Common myeloid progenitor, CD34-positive (primary cell): ENCODE results near the gene PKDCC.

Experiments
- CTCF ChIA-PET: fragments of 350-600 bp; sonication (Branson Sonifier 250); formaldehyde crosslinking; loops from one replicate; lab custom pipeline; 2021; ENCODE audit warnings: antibody characterized with exemption; lab: Charles Lee
- POLR2A ChIA-PET: fragments of 350-600 bp; sonication (Branson Sonifier 250); formaldehyde crosslinking; loops from one replicate; lab custom pipeline; 2021; ENCODE audit warnings: antibody characterized with exemption; lab: Charles Lee
- DNase-seq, 3 donors: peaks; one replicate each; pipeline versions ENCODE4 v3.0.0 to v3.0.0-alpha.2; 2013
- H3K27ac ChIP-seq, 2 experiments: 1 replicate in 1 of 2; 2 replicates in 1 of 2; pipeline ENCODE4 v1.7.0; 2013; ENCODE audit warnings: inconsistent platforms in 2 of 2, low read length in 2 of 2, mild to moderate bottlenecking in 2 of 2, low read depth in 1 of 2, moderate library complexity in 1 of 2; ENCODE audit not compliant: severe bottlenecking in 2 of 2, insufficient read depth in 1 of 2, poor library complexity in 1 of 2
- H3K27me3 ChIP-seq, 5 experiments: replicated peaks in 2 of 5; 1 replicate in 3 of 5; 2 replicates in 2 of 5; pipeline versions ENCODE4 v1.6.1 to v1.7.0; 2013; ENCODE audit warnings: low read length in 4 of 5, mild to moderate bottlenecking in 2 of 5, moderate library complexity in 2 of 5, inconsistent platforms in 1 of 5; ENCODE audit not compliant: insufficient read depth in 5 of 5, control insufficient read depth in 4 of 5
- H3K36me3 ChIP-seq, 4 experiments: 1 replicate in 2 of 4; 2 replicates in 2 of 4; pipeline versions ENCODE4 v1.6.1 to v1.7.0; 2013; ENCODE audit warnings: low read length in 3 of 4, control low read depth in 1 of 4, mild to moderate bottlenecking in 1 of 4; ENCODE audit not compliant: control insufficient read depth in 4 of 4, insufficient read depth in 4 of 4
- H3K4me1 ChIP-seq, 4 experiments: 1 replicate in 3 of 4; 2 replicates in 1 of 4; pipeline versions ENCODE4 v1.6.1 to v1.7.1; 2013; ENCODE audit warnings: low read length in 3 of 4, mild to moderate bottlenecking in 3 of 4, control low read depth in 1 of 4, inconsistent platforms in 1 of 4, moderate library complexity in 1 of 4; ENCODE audit not compliant: control insufficient read depth in 4 of 4, insufficient read depth in 4 of 4; ENCODE audit errors: control extremely low read depth in 1 of 4
- H3K4me3 ChIP-seq, 7 experiments: 1 replicate in 4 of 7; 2 replicates in 3 of 7; pipeline versions ENCODE4 v1.5.1 to v1.7.0; 2013; ENCODE audit warnings: mild to moderate bottlenecking in 7 of 7, low read length in 6 of 7, moderate library complexity in 6 of 7, inconsistent platforms in 2 of 7, low read depth in 2 of 7, control low read depth in 1 of 7; ENCODE audit not compliant: insufficient read depth in 4 of 7, control insufficient read depth in 1 of 7; ENCODE audit errors: extremely low read depth in 1 of 7
- H3K9me3 ChIP-seq, 5 experiments: 1 replicate in 4 of 5; 2 replicates in 1 of 5; pipeline versions ENCODE4 v1.6.1 to v1.7.1; 2013; ENCODE audit warnings: low read length in 4 of 5, mild to moderate bottlenecking in 2 of 5, inconsistent platforms in 1 of 5, low read depth in 1 of 5, moderate library complexity in 1 of 5; ENCODE audit not compliant: control insufficient read depth in 4 of 5, insufficient read depth in 2 of 5; ENCODE audit errors: control extremely low read depth in 1 of 5
- WGBS: methylation state at CpG from one replicate; pipeline ENCODE4 v1.1.5; 2013; ENCODE audit not compliant: insufficient coverage; 5-methylcytosine and 5-hydroxymethylcytosine counted together

Gene PKDCC

DNA sequence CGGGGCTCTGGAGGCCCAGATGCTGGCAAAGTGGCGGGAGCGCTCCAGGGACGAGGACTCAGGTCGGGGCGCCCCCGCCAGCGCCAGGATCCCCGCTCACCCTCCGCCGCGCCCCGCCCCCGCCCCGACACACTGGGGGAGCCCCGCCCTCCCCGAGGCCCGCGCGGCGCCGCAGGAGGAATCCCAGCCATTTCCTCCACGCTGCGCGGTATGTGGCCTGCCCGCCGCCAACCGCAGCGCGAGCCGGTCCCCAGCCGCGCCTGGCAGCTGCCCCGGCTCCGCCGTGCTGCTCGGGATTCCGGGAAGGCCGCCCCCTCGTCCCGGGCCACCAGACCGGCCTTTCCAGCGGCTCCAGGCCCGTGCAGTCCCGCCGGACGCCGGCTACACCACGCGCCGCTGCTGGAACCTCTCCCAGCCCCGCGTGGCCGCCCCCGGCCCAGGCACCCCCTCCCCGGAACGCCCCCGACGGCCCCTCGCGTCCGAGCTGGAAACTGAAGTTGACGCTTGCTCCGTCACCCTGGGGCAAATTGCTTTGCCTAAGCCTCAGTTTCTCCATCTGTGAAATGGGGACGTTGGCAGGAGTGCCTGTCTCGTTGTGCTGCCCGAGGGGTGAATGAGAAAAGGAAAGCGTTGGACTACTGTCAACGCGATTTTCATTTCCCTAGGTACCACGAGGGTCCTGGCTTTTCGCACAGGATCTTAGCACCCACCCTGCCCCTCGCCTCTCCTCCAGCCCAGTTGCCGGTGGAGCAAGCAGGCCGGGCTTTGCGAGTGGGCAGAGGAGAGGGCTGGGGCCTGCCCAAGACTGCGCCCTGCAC lies 53.6 kb downstream of the PKDCC start:
- CTCF ChIA-PET, result interaction anchor here (1.4 kb wide), 1 partner anchor 70 kb away, joined by 4 read pairs; no protein-coding TSS in a partner anchor

DNA sequence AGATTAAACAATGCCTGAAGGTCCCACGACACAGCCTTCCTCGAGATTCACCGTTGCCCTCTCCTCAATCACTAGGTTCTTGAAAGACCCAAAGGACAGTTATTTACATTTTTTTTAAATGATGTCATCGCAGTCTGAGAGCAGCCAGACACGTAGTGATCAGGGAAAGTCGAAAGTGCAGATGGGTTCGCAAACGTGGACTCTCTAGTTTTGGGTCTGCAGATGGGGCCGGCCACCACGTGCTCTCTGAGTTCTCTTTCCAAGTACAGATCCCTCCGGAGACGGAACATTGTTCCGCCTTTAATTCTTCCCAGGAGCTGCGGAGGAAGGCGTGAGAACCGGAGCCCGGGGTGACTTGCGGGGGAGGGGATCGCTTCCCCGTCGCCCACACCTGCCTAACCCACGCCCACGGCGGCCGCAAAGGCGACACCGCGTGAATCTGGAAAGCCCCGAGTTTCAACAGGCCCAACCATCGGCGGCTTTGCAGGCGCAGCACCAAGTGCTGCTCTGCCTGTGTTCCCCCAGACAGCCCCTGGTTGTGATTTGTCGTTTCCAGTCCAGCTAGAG lies 54.3 kb downstream of the PKDCC start:
- ChIA-PET CTCF (interaction anchor here (1.4 kb wide), 1 partner anchor 69 kb away, joined by 4 read pairs; no protein-coding TSS in a partner anchor), POLR2A (interaction anchor here (1.0 kb wide), 1 partner anchor 40 kb away, joined by 5 read pairs; no protein-coding TSS in a partner anchor)
- DNase-seq, result peak; percentile 82 to 97 (median 97)
- Histone ChIP-seq H3K27ac (peak overlapping the region; percentile 22 to 36), H3K4me1 (peaks cover 5 to 51% (median 34%) of the 10 kb centered on the region in 4 experiments), H3K27me3 (peaks cover 0 to 31% (median 6%) of the 10 kb centered on the region in 5 experiments), H3K4me3 (peak overlapping the region in 5 of 7 experiments; percentile 11 to 63 (median 58)), H3K9me3 (peaks cover 0 to 7% (median 0%) of the 10 kb centered on the region in 5 experiments), H3K36me3 (no peaks in the 10 kb centered on the region)
- WGBS, result under 1% methylated on average over 26 of the region's 33 CpGs

More for the DNA sequence above, 53.6 kb downstream of the PKDCC start:
- peak; percentile 46 to 73 (median 64) for DNase-seq
- H3K27ac ChIP-seq, result peak overlapping the region; percentile 22 to 36
- peak overlapping the region in 5 of 7 experiments; percentile 11 to 63 (median 58) for H3K4me3 ChIP-seq
- peaks cover 0 to 24% (median 2%) of the 10 kb centered on the region in 5 experiments for H3K27me3 ChIP-seq
- H3K9me3 ChIP-seq, result peaks cover 0 to 7% (median 0%) of the 10 kb centered on the region in 5 experiments
- H3K4me1 ChIP-seq, result peaks cover 5 to 51% (median 34%) of the 10 kb centered on the region in 4 experiments
- no peaks in the 10 kb centered on the region for H3K36me3 ChIP-seq
- POLR2A ChIA-PET, result no interaction called here
- WGBS, result 6% methylated on average over 52 of the region's 77 CpGs

DNA sequence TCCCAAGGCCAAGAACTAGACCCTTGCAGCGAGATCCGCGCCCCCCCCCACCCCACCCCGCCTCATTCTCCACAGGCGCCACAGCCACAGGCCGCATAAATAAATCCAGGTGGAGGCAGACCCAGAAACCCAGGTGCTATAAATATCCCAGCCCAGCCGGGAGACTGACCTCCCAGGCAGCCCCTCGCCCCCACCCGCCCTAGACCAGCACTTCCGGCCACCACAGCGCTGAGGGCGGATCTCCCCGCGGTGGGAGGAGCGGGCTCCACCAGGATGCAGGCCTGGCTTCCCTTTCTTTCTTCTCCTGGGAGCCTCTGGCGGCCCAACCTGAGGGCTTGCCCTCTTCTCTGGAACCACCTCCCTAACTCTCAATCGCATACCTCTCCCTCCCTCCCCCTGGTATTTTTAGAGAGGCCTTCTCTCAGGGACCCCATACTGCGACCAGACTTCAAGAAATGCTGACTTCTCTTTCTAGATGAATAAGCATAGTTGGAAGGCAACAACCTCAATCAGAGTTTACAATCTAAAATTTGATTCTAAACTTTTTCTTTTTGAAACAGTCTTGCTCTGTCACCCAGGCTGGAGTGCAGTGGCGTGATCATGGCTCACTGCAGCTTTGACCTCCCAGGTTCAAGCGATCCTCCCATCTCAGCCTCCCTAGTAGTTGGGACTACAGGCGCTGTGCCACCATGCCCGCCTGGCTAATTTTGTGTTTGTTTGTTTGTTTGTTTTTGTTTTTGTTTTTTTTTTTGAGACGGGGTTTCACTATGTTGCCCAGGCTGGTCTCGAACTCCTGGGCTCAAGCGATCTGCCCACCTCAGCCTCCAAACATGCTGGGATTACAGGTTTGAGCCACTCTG lies 55.0 kb downstream of the PKDCC start:
- peak in 2 of 3 donors; percentile 54 to 63 for DNase-seq
- Histone ChIP-seq H3K27me3 (peaks cover 0 to 38% (median 11%) of the 10 kb centered on the region in 5 experiments), H3K27ac (no peak overlapping the region), H3K4me3 (peak overlapping the region in 2 of 7 experiments; percentile 16 to 63), H3K4me1 (peaks cover 5 to 51% (median 34%) of the 10 kb centered on the region in 4 experiments), H3K9me3 (peaks cover 0 to 7% (median 0%) of the 10 kb centered on the region in 5 experiments), H3K36me3 (no peaks in the 10 kb centered on the region)
- ChIA-PET POLR2A (interaction anchor here (1.0 kb wide), 1 partner anchor 39 kb away, joined by 5 read pairs; no protein-coding TSS in a partner anchor), CTCF (interaction anchor here (1.4 to 3.8 kb wide), 2 partner anchors 26 to 69 kb away, joined by 4 to 13 read pairs; no protein-coding TSS in a partner anchor)
- WGBS, result 24% methylated on average over 9 of the region's 25 CpGs

DNA sequence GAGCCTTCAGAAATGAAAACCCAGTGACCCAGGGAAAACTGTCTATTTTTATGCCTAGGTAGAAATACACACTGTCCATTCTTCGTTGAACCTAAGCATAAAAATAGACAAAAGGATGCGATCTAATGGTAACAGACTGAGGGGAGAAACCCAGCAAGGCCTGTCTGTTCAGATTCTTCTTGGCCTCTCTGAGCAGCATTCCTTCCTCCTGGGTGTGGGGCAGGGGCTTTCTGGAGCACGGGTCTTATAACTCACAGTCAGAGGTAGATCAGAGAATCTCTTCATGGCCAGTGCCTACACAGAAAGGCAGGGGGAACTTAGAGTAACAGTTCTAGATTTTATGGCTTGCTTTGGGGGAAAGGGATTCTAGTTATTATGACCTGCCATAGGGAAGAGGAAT lies 56.0 kb downstream of the PKDCC start:
- Histone ChIP-seq H3K27me3 (peaks cover 0 to 40% (median 13%) of the 10 kb centered on the region in 5 experiments), H3K9me3 (peaks cover 0 to 7% (median 0%) of the 10 kb centered on the region in 5 experiments), H3K4me1 (peaks cover 5 to 45% (median 30%) of the 10 kb centered on the region in 4 experiments), H3K27ac (no peak overlapping the region), H3K4me3 (no peak overlapping the region), H3K36me3 (no peaks in the 10 kb centered on the region)
- ChIA-PET CTCF (interaction anchor here (3.8 kb wide), 1 partner anchor 25 kb away, joined by 13 read pairs; no protein-coding TSS in a partner anchor), POLR2A (no interaction called here)
- 100% methylated on average over 3 of the region's 3 CpGs for WGBS
- DNase-seq, result no peak

DNA sequence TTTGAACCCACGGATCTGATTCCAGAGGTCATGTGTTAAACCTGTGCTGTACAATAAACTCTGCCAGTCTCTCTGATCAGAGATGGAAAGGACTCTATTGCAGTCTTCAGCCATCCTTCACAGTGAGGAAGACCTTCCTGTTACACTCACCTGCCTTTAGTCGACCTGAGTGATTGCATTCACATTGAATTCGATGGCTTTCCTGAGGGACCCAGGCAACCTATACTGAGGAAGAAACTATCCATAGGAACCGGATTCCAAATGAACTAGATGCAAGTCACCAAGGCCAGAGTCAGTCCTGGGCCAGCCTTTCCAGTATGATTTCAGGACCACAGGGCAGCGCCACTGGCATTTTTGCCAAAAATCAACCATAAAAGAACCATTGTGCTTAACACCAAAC lies 56.8 kb downstream of the PKDCC start:
- no peaks in the 10 kb centered on the region for H3K36me3 ChIP-seq
- 99% methylated on average over 5 of the region's 5 CpGs for WGBS
- H3K9me3 ChIP-seq, result peaks cover 0 to 6% (median 0%) of the 10 kb centered on the region in 5 experiments
- no peak overlapping the region for H3K27ac ChIP-seq
- H3K4me1 ChIP-seq, result peaks cover 5 to 37% (median 25%) of the 10 kb centered on the region in 4 experiments
- ChIA-PET CTCF (interaction anchor here (3.8 kb wide), 1 partner anchor 24 kb away, joined by 13 read pairs; no protein-coding TSS in a partner anchor), POLR2A (no interaction called here)
- H3K4me3 ChIP-seq, result no peak overlapping the region
- no peak for DNase-seq
- H3K27me3 ChIP-seq, result peaks cover 0 to 36% (median 15%) of the 10 kb centered on the region in 5 experiments
